CD14-positive monocyte (primary cell): ENCODE results near the gene RNASEH2A. TPM values are rescaled to one million over a fixed set of nuclear protein-coding genes. Genes with fewer than 3 reads are reported as not detected.
A peak's percentile ranks its signal among the peaks of the same experiment; 100 is the strongest.

Source experiments
- DNase-seq, 3 donors: peaks; one replicate each; pipeline ENCODE4 v3.0.0-alpha.2; 2011 to 2022
- H2AFZ ChIP-seq: 2 replicates; pipeline ENCODE4 v1.6.0; 2012; ENCODE audit warnings: mild to moderate bottlenecking, low read depth, low read length, inconsistent platforms; ENCODE audit not compliant: insufficient read depth, poor library complexity, severe bottlenecking
- H3K27ac ChIP-seq, 2 donors: 1 replicate in 1 of 2; 2 replicates in 1 of 2; pipeline ENCODE4 v1.5.1; 2012 to 2013; ENCODE audit warnings: low read length in 2 of 2, control low read depth in 1 of 2, inconsistent platforms in 1 of 2, low read depth in 1 of 2, mild to moderate bottlenecking in 1 of 2
- H3K27me3 ChIP-seq, 2 donors: one replicate each; pipeline versions ENCODE4 v1.6.0 to v1.6.1; 2011 to 2013; ENCODE audit warnings: low read length in 2 of 2; ENCODE audit not compliant: control insufficient read depth in 2 of 2, insufficient read depth in 2 of 2
- H3K36me3 ChIP-seq, 2 donors: replicated peaks in 1 of 2; 1 replicate in 1 of 2; 2 replicates in 1 of 2; pipeline versions ENCODE4 v1.5.1 to v1.6.1; 2012 to 2013; ENCODE audit warnings: low read length in 2 of 2, control low read depth in 1 of 2, inconsistent platforms in 1 of 2, mild to moderate bottlenecking in 1 of 2; ENCODE audit not compliant: insufficient read depth in 2 of 2, control insufficient read depth in 1 of 2
- H3K4me1 ChIP-seq, 2 donors: 1 replicate in 1 of 2; 2 replicates in 1 of 2; pipeline versions ENCODE4 v1.5.1 to v1.6.1; 2012 to 2013; ENCODE audit warnings: low read length in 2 of 2, control low read depth in 1 of 2, inconsistent platforms in 1 of 2, mild to moderate bottlenecking in 1 of 2, moderate library complexity in 1 of 2; ENCODE audit not compliant: insufficient read depth in 2 of 2, control insufficient read depth in 1 of 2
- H3K4me2 ChIP-seq: replicated peaks from 2 replicates; pipeline ENCODE3; 2012; ENCODE audit warnings: low read length, moderate library complexity, mild to moderate bottlenecking; ENCODE audit not compliant: poor library complexity, severe bottlenecking; ENCODE audit errors: extremely low read depth
- H3K4me3 ChIP-seq, 3 experiments: fragments of 200-600 bp in 1 of 3; sonication (generic) in 1 of 3; replicated peaks in 1 of 3; 1 replicate in 2 of 3; 2 replicates in 1 of 3; pipeline ENCODE4 v1.5.1; 2011 to 2013; ENCODE audit warnings: low read length in 3 of 3, mild to moderate bottlenecking in 3 of 3, control low read depth in 2 of 3, low read depth in 2 of 3, inconsistent platforms in 1 of 3, moderate library complexity in 1 of 3
- H3K79me2 ChIP-seq: 2 replicates; pipeline ENCODE4 v1.6.0; 2012; ENCODE audit warnings: mild to moderate bottlenecking, control low read depth, inconsistent platforms, low read length, moderate library complexity; ENCODE audit not compliant: insufficient read depth
- H3K9ac ChIP-seq: 2 replicates; pipeline ENCODE4 v1.6.0; 2017; ENCODE audit warnings: low read length, mild to moderate bottlenecking; ENCODE audit not compliant: insufficient read depth, poor library complexity, severe bottlenecking
- H3K9me3 ChIP-seq, 2 donors: replicated peaks in 1 of 2; 1 replicate in 1 of 2; 2 replicates in 1 of 2; pipeline versions ENCODE4 v1.5.1 to v1.6.1; 2012 to 2013; ENCODE audit warnings: low read length in 2 of 2, control low read depth in 1 of 2; ENCODE audit not compliant: control insufficient read depth in 1 of 2, insufficient read depth in 1 of 2
- H4K20me1 ChIP-seq: 2 replicates; pipeline ENCODE4 v1.6.0; 2012; ENCODE audit warnings: mild to moderate bottlenecking, low read length, control low read depth, moderate library complexity; ENCODE audit not compliant: insufficient read depth
- H3K27ac Mint-ChIP-seq, 7 donors: one replicate each; pipeline ENCODE4 v1.8.0; 2020; ENCODE audit warnings: mild to moderate bottlenecking in 7 of 7, mixed read lengths in 7 of 7, moderate library complexity in 6 of 7, inconsistent platforms in 2 of 7
- H3K27me3 Mint-ChIP-seq, 3 donors: one replicate each; pipeline ENCODE4 v1.8.0; 2021 to 2022; ENCODE audit warnings: low read depth in 3 of 3, mild to moderate bottlenecking in 3 of 3, mixed read lengths in 3 of 3, moderate library complexity in 3 of 3, inconsistent platforms in 1 of 3
- H3K36me3 Mint-ChIP-seq, 2 donors: one replicate each; pipeline ENCODE4 v1.8.0; 2020; ENCODE audit warnings: mixed read lengths in 2 of 2, inconsistent platforms in 1 of 2, mild to moderate bottlenecking in 1 of 2
- H3K4me1 Mint-ChIP-seq: one replicate; pipeline ENCODE4 v1.8.0; 2020; ENCODE audit warnings: mild to moderate bottlenecking, mixed read lengths
- H3K4me3 Mint-ChIP-seq, 2 donors: one replicate each; pipeline ENCODE4 v1.8.0; 2020; ENCODE audit warnings: mild to moderate bottlenecking in 2 of 2, mixed read lengths in 2 of 2, moderate library complexity in 1 of 2
- H3K9me3 Mint-ChIP-seq, 7 donors: one replicate each; pipeline ENCODE4 v1.8.0; 2020 to 2022; ENCODE audit warnings: mixed read lengths in 7 of 7, mild to moderate bottlenecking in 6 of 7, moderate library complexity in 6 of 7, inconsistent platforms in 2 of 7
- WGBS: methylation state at CpG from one replicate; pipeline ENCODE4 v1.1.5; 2013; ENCODE audit warnings: missing lambda C conversion rate; ENCODE audit not compliant: insufficient coverage; 5-methylcytosine and 5-hydroxymethylcytosine counted together
- intact Hi-C, 2 donors: fragments of 100-400 bp; cut with micrococcal nuclease; formaldehyde crosslinking; loops; one replicate each; pipeline versions ENCODE4 v1.15.0 to v1.15.1; 2023
- polyA plus RNA-seq, 3 donors: library from polyadenylated mRNA; depleted of rRNA in 1 of 3; unstranded in 2 of 3; stranded (reverse) in 1 of 3; fragments of 300-500 nt in 2 of 3; fragments of >200 nt in 1 of 3; fragmentation: Illumina TruSeq in 2 of 3; gene quantifications; 1 replicate in 2 of 3; 2 replicates in 1 of 3; pipeline ENCODE4 v1.2.3, GENCODE V29; 2012 to 2021
- TF ChIP-seq, protein P1 (sequence below): fragments of 200-600 bp; IDR thresholded peaks from one replicate; pipeline ENCODE4 v1.8.0; 2022; ENCODE audit warnings: antibody characterized with exemption, mild to moderate bottlenecking

The RNASEH2A gene
- polyA plus RNA-seq, 3 donors: 8.7 to 21.5 (median 15.2) TPM

DNA sequence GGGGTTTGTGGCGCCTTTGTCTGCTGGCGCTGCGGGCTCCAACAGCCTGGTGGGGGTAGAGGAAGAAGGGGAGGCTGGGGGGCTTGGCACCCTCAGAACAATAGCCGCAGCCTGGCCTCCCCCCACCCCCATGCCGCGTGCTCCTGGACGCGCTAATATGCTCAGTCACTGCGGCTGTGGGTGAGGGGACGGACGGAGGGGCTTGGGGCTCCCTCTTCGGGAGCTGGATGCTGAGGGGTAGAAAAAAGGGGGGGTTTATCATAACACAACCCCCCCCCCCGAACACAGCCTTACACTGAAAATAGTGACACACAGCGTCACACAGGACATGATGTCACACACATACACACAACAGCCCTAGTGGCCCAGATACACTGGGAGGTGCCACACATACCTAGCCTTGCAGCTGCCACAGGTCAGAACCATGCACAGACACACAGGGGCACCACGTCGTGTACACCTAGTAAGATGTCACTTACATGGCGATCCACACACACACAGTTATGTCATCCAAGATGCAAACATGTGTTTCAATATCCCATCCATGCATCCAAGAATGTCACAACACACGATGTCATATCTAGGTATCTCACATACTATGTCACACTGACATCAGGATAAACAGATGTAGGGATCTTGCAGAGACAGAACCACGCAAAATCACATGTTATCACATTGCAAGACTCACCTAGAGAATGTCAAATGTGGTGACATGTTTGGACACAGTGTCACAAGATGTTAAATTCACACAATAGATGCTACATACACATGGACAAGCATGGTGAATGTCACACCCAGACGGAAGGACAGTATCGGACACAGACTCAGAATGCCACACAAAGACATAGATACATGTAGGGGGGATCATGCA lies 32.7 kb downstream of the RNASEH2A start:
- Mint-ChIP-seq H3K27ac (no peak overlapping the region), H3K9me3 (peaks cover 3 to 47% (median 36%) of the 10 kb centered on the region in 7 donors), H3K4me3 (peak overlapping the region in 1 of 2 donors; percentile 85), H3K27me3 (peaks cover 78 to 87% (median 83%) of the 10 kb centered on the region in 3 donors), H3K4me1 (peaks cover 30% of the 10 kb centered on the region), H3K36me3 (peaks cover 11% of the 10 kb centered on the region in 2 donors)
- no peak overlapping the region for H3K27ac ChIP-seq
- no peak for DNase-seq
- H4K20me1 ChIP-seq: no peaks in the 10 kb centered on the region
- intact Hi-C loops: no loop called here
- TF ChIP-seq, protein P1, sequence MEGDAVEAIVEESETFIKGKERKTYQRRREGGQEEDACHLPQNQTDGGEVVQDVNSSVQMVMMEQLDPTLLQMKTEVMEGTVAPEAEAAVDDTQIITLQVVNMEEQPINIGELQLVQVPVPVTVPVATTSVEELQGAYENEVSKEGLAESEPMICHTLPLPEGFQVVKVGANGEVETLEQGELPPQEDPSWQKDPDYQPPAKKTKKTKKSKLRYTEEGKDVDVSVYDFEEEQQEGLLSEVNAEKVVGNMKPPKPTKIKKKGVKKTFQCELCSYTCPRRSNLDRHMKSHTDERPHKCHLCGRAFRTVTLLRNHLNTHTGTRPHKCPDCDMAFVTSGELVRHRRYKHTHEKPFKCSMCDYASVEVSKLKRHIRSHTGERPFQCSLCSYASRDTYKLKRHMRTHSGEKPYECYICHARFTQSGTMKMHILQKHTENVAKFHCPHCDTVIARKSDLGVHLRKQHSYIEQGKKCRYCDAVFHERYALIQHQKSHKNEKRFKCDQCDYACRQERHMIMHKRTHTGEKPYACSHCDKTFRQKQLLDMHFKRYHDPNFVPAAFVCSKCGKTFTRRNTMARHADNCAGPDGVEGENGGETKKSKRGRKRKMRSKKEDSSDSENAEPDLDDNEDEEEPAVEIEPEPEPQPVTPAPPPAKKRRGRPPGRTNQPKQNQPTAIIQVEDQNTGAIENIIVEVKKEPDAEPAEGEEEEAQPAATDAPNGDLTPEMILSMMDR: no peak
- no peak overlapping the region for H3K9ac ChIP-seq
- no peak overlapping the region for H2AFZ ChIP-seq
- H3K79me2 ChIP-seq: no peaks in the 10 kb centered on the region
- H3K27me3 ChIP-seq: peaks cover 65 to 84% of the 10 kb centered on the region in 2 donors
- no peaks in the 10 kb centered on the region for H3K36me3 ChIP-seq
- no peak overlapping the region for H3K4me3 ChIP-seq
- peaks cover 13 to 59% of the 10 kb centered on the region in 2 donors for H3K9me3 ChIP-seq
- 42% methylated on average over 4 of the region's 21 CpGs for WGBS
- H3K4me2 ChIP-seq: peak overlapping the region; percentile 57
- peaks cover 15 to 33% of the 10 kb centered on the region in 2 donors for H3K4me1 ChIP-seq

DNA sequence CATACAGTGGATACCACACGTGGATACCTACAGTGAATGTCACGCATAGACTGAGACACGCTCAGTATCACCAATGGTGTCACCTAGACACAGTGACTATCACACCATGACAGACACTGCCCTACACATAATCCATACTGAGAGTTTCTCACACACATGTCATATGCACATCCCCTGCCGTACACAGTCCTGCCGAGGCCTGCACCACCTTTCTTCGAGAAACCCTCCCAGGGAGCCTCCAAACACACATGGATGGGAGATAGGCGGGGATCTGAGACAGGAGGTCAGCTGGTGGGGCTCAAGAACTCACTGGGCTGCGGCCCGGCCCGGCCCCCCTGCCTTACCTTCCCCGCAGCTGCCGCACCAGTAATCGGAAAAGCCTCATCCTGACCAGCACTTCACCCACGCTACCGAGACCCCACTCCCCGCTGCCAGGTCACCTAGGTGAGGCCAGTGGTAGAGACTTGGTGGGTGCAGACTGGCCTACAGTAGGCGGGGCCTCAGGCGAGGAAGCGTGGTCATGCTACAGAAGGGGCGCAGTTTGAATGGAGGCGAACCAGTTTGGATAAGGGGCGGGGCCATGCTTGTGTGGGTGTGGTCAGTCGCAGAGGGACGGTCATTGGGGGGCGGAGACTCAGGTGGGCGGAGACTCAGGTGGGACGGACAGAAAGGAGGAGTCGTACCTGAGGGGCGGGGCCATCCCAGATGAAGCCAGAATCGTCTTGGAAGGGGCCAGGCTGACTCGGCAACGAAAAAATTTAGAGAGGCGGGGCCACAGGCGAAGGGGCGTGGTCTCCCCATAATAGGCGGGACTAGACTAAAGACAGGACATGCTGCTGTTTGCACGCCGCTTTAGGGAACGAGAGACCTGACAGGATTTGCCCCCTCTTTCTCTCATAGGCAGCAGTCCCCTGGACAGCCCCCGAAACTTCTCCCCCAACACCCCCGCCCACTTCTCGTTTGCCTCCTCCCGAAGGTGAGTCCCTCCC lies 34.0 kb downstream of the RNASEH2A start:
- Histone ChIP-seq H3K79me2 (no peaks in the 10 kb centered on the region), H3K9me3 (peaks cover 8 to 49% of the 10 kb centered on the region in 2 donors), H3K36me3 (no peaks in the 10 kb centered on the region), H4K20me1 (no peaks in the 10 kb centered on the region), H3K9ac (no peak overlapping the region), H3K27me3 (peaks cover 54 to 75% of the 10 kb centered on the region in 2 donors), H3K4me3 (peak overlapping the region in 2 of 3 experiments; percentile 9 to 66), H2AFZ (peak overlapping the region; percentile 59), H3K27ac (no peak overlapping the region), H3K4me1 (peaks cover 15 to 31% of the 10 kb centered on the region in 2 donors), H3K4me2 (peak overlapping the region; percentile 69)
- DNase-seq: peak in 2 of 3 donors; percentile 17 to 26
- H3K27ac Mint-ChIP-seq: no peak overlapping the region
- peak overlapping the region; percentile 34 to 85 for H3K4me3 Mint-ChIP-seq
- peaks cover 69 to 85% (median 76%) of the 10 kb centered on the region in 3 donors for H3K27me3 Mint-ChIP-seq
- intact Hi-C loops: loop anchor here in 1 of 2 donors (5.0 kb wide), 1 partner anchor 33 kb away; the partner anchor contains the start of gene RNASEH2A
- H3K4me1 Mint-ChIP-seq: peaks cover 24% of the 10 kb centered on the region
- H3K9me3 Mint-ChIP-seq: peaks cover 3 to 35% (median 28%) of the 10 kb centered on the region in 7 donors
- H3K36me3 Mint-ChIP-seq: peaks cover 4 to 11% of the 10 kb centered on the region in 2 donors
- 26% methylated on average over 31 of the region's 43 CpGs for WGBS
- TF ChIP-seq, protein P1: no peak
